Right lobe of liver (tissue), 6 donors: ENCODE measurements around the gene PAAF1. TPM values are rescaled to one million over a fixed set of nuclear protein-coding genes. Genes with fewer than 3 reads are reported as not detected.

Experiments used
- ATAC-seq, 4 donors: fragments of 200-7000 bp; cut with Tn5 transposase; one replicate each; pipeline ENCODE4 v1.9.1; 2020; ENCODE audit warnings: mild to moderate bottlenecking in 4 of 4, moderate library complexity in 4 of 4
- DNase-seq, 3 donors: peaks; one replicate each; pipeline ENCODE4 v3.0.0-alpha.2; 2020
- H3K27ac ChIP-seq, 3 donors: fragments of 200-600 bp; one replicate each; pipeline ENCODE4 v1.8.0; 2022
- H3K27me3 ChIP-seq, 2 donors: fragments of 200-600 bp; one replicate each; pipeline ENCODE4 v1.8.0; 2022
- H3K36me3 ChIP-seq, 4 donors: fragments of 200-600 bp; sonication (generic) in 1 of 4; one replicate each; pipeline versions ENCODE4 v1.5.1 to v1.8.0; 2017 to 2022; ENCODE audit warnings: control low read depth in 1 of 4
- H3K4me1 ChIP-seq, 4 donors: fragments of 200-600 bp; sonication (generic) in 1 of 4; one replicate each; pipeline versions ENCODE4 v1.5.1 to v1.8.0; 2017 to 2022; ENCODE audit warnings: control low read depth in 1 of 4
- H3K4me3 ChIP-seq, 3 donors: fragments of 200-600 bp; one replicate each; pipeline ENCODE4 v1.8.0; 2022
- H3K9me3 ChIP-seq, 4 donors: fragments of 200-600 bp; sonication (generic) in 1 of 4; one replicate each; pipeline versions ENCODE4 v1.5.1 to v1.8.0; 2017 to 2022; ENCODE audit warnings: control low read depth in 1 of 4
- CTCF ChIP-seq, 4 donors: fragments of 200-600 bp in 3 of 4; fragments of 450-650 bp in 1 of 4; IDR thresholded peaks; one replicate each; pipeline versions ENCODE4 v1.5.1 to v1.8.0; 2016 to 2022; ENCODE audit warnings: antibody characterized with exemption in 4 of 4, mild to moderate bottlenecking in 2 of 4
- POLR2A ChIP-seq: fragments of 450-650 bp; IDR thresholded peaks from one replicate; pipeline ENCODE4 v1.6.1; 2017; ENCODE audit warnings: antibody characterized with exemption, mild to moderate bottlenecking
- WGBS: methylation state at CpG from one replicate; pipeline ENCODE4 v1.1.6; 2018; ENCODE audit warnings: low coverage, low lambda C conversion rate; ENCODE audit not compliant: insufficient coverage; ENCODE audit errors: missing lambda C conversion rate; 5-methylcytosine and 5-hydroxymethylcytosine counted together
- intact Hi-C, 2 donors: fragments of 100-400 bp; cut with DNase I; formaldehyde crosslinking; loops; one replicate each; pipeline versions ENCODE4 v1.11.2 to v1.14.1; 2022
- total RNA-seq, 6 experiments: library from RNA; depleted of rRNA in 2 of 6; stranded (reverse); fragments of >200 nt in 2 of 6; fragmentation: NEBNext Ultra II Directional in 3 of 6; extraction: Animal tissue kit (Norgen Biotek cat#: 25700) in 3 of 6; gene quantifications; one replicate each; pipeline versions ENCODE4 v1.1.0 to v1.2.4, GENCODE V29; 2016 to 2023
- donor health status: DM: no; HTN: yes; CAD: no.
- donor health status: DM: no; HTN: no; CAD: no.
- donor health status: DM: no; HTN: no; CAD: no.
- donor health status: DM: no; HTN: yes; CAD: no.
- donor health status: DM: no; HTN: yes; CAD: no.

PAAF1 gene
- total RNA-seq, 6 experiments from 2014 or later: 7.4 to 15.4 (median 9.1) TPM

GRCh38 chr11:73950869-73951710 lies 74.3 kb downstream of the PAAF1 start, which contains the start of gene DNAJB13:
TSS of gene DNAJB13 (plus strand) at chr11:73951026. CDS start at chr11:73951070, 44 bp downstream.
- whole genome bisulfite sequencing: 83% methylated on average over 7 of the region's 12 CpGs
- ATAC-seq (peak in 3 of 4 donors; percentile 41 to 47 (median 42)), DNase-seq (peak in 1 of 3 donors; percentile 48)
- no peak within 1 kb of the TSS for H3K4me3 ChIP-seq
- H3K36me3 ChIP-seq: no peaks in the 10 kb centered on the region
- no peak for TF ChIP-seq POLR2A
- TF ChIP-seq CTCF (IDR thresholded peaks at IDR 0.05): no peak
- no peaks in the 10 kb centered on the region for H3K9me3 ChIP-seq
- no peaks in the 10 kb centered on the region for H3K27me3 ChIP-seq
- no peaks in the 10 kb centered on the region for H3K4me1 ChIP-seq
- no peak within 1 kb of the TSS for H3K27ac ChIP-seq
- intact Hi-C loops: no loop called here

- intact Hi-C loops: no loop called here
- no peaks in the 10 kb centered on the region for H3K27me3 ChIP-seq
- 87% methylated on average over 7 of the region's 7 CpGs for WGBS
- no peak for DNase-seq
- H3K27ac ChIP-seq: no peak overlapping the region
- no peaks in the 10 kb centered on the region for H3K36me3 ChIP-seq
- ATAC-seq: no peak
- H3K4me1 ChIP-seq: no peaks in the 10 kb centered on the region
- H3K9me3 ChIP-seq: no peaks in the 10 kb centered on the region
- no peak overlapping the region for H3K4me3 ChIP-seq
- TF ChIP-seq POLR2A (no peak), CTCF (IDR thresholded peaks at IDR 0.05) (no peak)
Observed at GRCh38 chr11:73951797-73952196, 75.0 kb downstream of the PAAF1 start.

GRCh38 chr11:73956876-73957653 lies 80.3 kb downstream of the PAAF1 start:
- ATAC-seq: peak in 2 of 4 donors; percentile 18
- DNase-seq: peak in 1 of 3 donors; percentile 28
- no peaks in the 10 kb centered on the region for H3K4me1 ChIP-seq
- intact Hi-C loops: no loop called here
- no peaks in the 10 kb centered on the region for H3K36me3 ChIP-seq
- TF ChIP-seq CTCF (IDR thresholded peaks at IDR 0.05) (no peak), POLR2A (no peak)
- H3K4me3 ChIP-seq: no peak overlapping the region
- H3K27me3 ChIP-seq: no peaks in the 10 kb centered on the region
- no peak overlapping the region for H3K27ac ChIP-seq
- no peaks in the 10 kb centered on the region for H3K9me3 ChIP-seq
- WGBS: 26% methylated on average over 10 of the region's 29 CpGs

- Histone ChIP-seq H3K4me3 (no peak overlapping the region), H3K27ac (no peak overlapping the region), H3K36me3 (no peaks in the 10 kb centered on the region), H3K9me3 (no peaks in the 10 kb centered on the region), H3K27me3 (no peaks in the 10 kb centered on the region), H3K4me1 (no peaks in the 10 kb centered on the region)
- TF ChIP-seq POLR2A (no peak), CTCF (IDR thresholded peaks at IDR 0.05) (no peak)
- ATAC-seq (peak in 1 of 4 donors; percentile 36), DNase-seq (peak in 1 of 3 donors; percentile 46)
- intact Hi-C loops: no loop called here
- 56% methylated on average over 14 of the region's 25 CpGs for WGBS
Observed at GRCh38 chr11:73957654-73958361, 81.0 kb downstream of the PAAF1 start.
